HepG2 (cell line): Measurements from ENCODE around the gene NOXA1. TPM values are rescaled to one million over a fixed set of nuclear protein-coding genes. Genes with fewer than 3 reads are reported as not detected.

ENCODE experiments used
- ARID4A ChIP-seq: sonication (generic); formaldehyde crosslinking; IDR thresholded peaks from 2 replicates; pipeline ENCODE4 v1.5.0; 2020; ENCODE audit warnings: mild to moderate bottlenecking, missing genetic modification reagents, borderline replicate concordance
- DMAP1 ChIP-seq: IDR thresholded peaks from 2 replicates; pipeline ENCODE4 v1.6.1; 2016
- EHMT2 ChIP-seq: fragments of 200-600 bp; sonication (generic); IDR thresholded peaks from 2 replicates; pipeline ENCODE4 v1.7.0; 2017; ENCODE audit warnings: antibody characterized with exemption, low read depth, low read length, borderline replicate concordance
- KLF15 ChIP-seq: sonication (generic); formaldehyde crosslinking; IDR thresholded peaks from 2 replicates; pipeline ENCODE4 v1.8.1; 2023; ENCODE audit warnings: borderline replicate concordance, mild to moderate bottlenecking, inconsistent platforms, missing genetic modification reagents, mixed read lengths
- KLF16 ChIP-seq, 2 experiments: sonication (generic) in 1 of 2; formaldehyde crosslinking in 1 of 2; IDR thresholded peaks; 2 replicates each; pipeline versions ENCODE4 v1.6.1 to v1.8.0; 2016 to 2023; ENCODE audit warnings: missing genetic modification reagents in 2 of 2, missing compliant biosample characterization in 1 of 2
- MAX ChIP-seq: IDR thresholded peaks from 2 replicates; pipeline ENCODE4 v1.6.1; 2012; ENCODE audit warnings: inconsistent platforms
- MLLT10 ChIP-seq: sonication (generic); formaldehyde crosslinking; IDR thresholded peaks from 2 replicates; pipeline ENCODE4 v1.4.0; 2020; ENCODE audit warnings: missing genetic modification reagents
- NR1H2 ChIP-seq: sonication (generic); formaldehyde crosslinking; IDR thresholded peaks from 2 replicates; pipeline ENCODE4 v1.8.1; 2022; ENCODE audit warnings: low read depth, missing genetic modification reagents, borderline replicate concordance
- PBX2 ChIP-seq: IDR thresholded peaks from 2 replicates; pipeline ENCODE4 v1.6.1; 2016; ENCODE audit warnings: control low read depth
- YEATS2 ChIP-seq: sonication (generic); formaldehyde crosslinking; IDR thresholded peaks from 2 replicates; pipeline ENCODE4 v1.4.0; 2020; ENCODE audit warnings: missing genetic modification reagents, borderline replicate concordance
- ZFP36L2 ChIP-seq: sonication (generic); formaldehyde crosslinking; IDR thresholded peaks from 2 replicates; pipeline ENCODE4 v1.4.0; 2020; ENCODE audit warnings: missing genetic modification reagents
- ZFP37 ChIP-seq: sonication (generic); formaldehyde crosslinking; IDR thresholded peaks from 2 replicates; pipeline ENCODE4 v1.4.0; 2020; ENCODE audit warnings: missing genetic modification reagents, borderline replicate concordance
- ZNF17 ChIP-seq: sonication (generic); formaldehyde crosslinking; IDR thresholded peaks from 2 replicates; pipeline ENCODE4 v1.5.0; 2020; ENCODE audit warnings: mild to moderate bottlenecking, missing genetic modification reagents
- ZNF235 ChIP-seq: sonication (generic); formaldehyde crosslinking; IDR thresholded peaks from 2 replicates; pipeline ENCODE4 v1.8.1; 2023; ENCODE audit warnings: mild to moderate bottlenecking, missing genetic modification reagents, borderline replicate concordance
- ZNF274 ChIP-seq: sonication (generic); formaldehyde crosslinking; IDR thresholded peaks from 2 replicates; pipeline ENCODE4 v1.5.1; 2020; ENCODE audit warnings: mild to moderate bottlenecking, missing genetic modification reagents
- ZNF331 ChIP-seq: sonication (generic); formaldehyde crosslinking; IDR thresholded peaks from 2 replicates; pipeline ENCODE4 v1.4.0; 2020; ENCODE audit warnings: missing genetic modification reagents
- ZNF766 ChIP-seq: sonication (generic); formaldehyde crosslinking; IDR thresholded peaks from 2 replicates; pipeline ENCODE4 v1.5.0; 2020; ENCODE audit warnings: missing genetic modification reagents, borderline replicate concordance
- ZNF841 ChIP-seq: sonication (generic); formaldehyde crosslinking; IDR thresholded peaks from 2 replicates; pipeline ENCODE4 v1.8.1; 2023; ENCODE audit warnings: missing genetic modification reagents, borderline replicate concordance
- polyA plus RNA-seq, 8 experiments: library from polyadenylated mRNA; depleted of rRNA in 3 of 8; stranded (reverse) in 7 of 8; unstranded in 1 of 8; fragments of >200 nt; fragmentation: Illumina TruSeq in 4 of 8; extraction: Trizol in 4 of 8; gene quantifications; 2 replicates each; pipeline versions ENCODE4 v1.2.1 to v1.2.3, GENCODE V29; 2011 to 2016; ENCODE audit warnings: low read depth in 4 of 8, missing spikeins in 1 of 8, mixed read lengths in 1 of 8; ENCODE audit not compliant: insufficient read depth in 1 of 8
- total RNA-seq, 5 experiments: library from RNA; depleted of rRNA; stranded (reverse); fragments of >200 nt; fragmentation: Illumina TruSeq; extraction: Trizol; gene quantifications; 2 replicates each; pipeline ENCODE4 v1.2.3, GENCODE V29; 2016; ENCODE audit warnings: low read depth in 1 of 5
- TF ChIP-seq, protein P1 (sequence below): sonication (generic); formaldehyde crosslinking; IDR thresholded peaks from 2 replicates; pipeline ENCODE4 v1.5.0; 2020; ENCODE audit warnings: missing genetic modification reagents
- TF ChIP-seq, protein P2 (sequence below): fragments of 450-650 bp; IDR thresholded peaks from 2 replicates; pipeline ENCODE4 v1.6.1; 2017

The NOXA1 gene
- total and polyA plus RNA-seq, 2 of the 13 experiments (the other 11 are each of a cell fraction or from before 2014, with no cell fraction given): 0.78 to 1.2 TPM

DNA sequence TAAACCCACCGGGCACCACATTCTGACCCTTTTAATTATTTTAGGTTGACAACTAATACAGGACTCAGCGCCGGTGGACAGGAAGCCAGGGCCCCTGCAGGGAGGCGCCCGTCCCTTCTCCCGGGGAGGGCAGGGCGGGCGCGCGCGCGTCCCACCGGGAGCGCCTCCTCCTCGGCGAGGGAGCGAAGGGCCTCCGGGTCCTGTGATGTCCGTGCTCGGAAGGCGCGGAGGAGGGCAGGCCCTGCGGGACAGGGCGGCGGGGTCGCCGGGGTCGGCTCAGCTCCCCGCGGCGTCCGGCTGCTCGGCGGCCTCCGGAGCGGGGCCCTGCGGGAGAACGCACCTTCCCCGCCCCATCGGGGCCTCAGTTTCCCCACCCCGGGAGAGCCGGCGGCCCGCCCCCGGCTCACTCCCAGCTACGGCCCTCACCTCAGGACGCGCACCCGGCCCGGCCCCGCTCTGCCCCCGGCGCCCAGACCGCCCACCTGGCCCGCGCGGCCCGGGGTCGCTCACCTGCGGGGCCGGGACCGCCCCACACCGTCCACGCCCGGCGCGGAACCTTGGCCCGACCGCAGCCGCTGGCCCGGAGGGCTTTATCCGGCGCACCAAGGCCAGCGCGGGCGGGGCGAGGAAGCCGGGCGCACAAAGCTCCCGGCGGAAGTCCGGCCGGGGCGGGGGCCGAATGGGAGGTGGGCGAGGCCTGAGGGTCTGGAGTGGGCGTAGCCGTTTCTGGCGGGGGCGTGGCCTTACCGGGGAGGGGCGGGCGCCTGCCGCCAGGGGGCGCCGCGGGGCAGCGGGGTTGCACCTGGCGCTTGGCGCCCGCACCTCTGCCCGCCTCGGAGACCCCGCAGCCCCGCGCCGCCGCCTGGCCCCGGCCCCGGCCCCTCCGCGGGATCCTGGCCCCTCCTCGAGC, at the start of gene NOXA1, which contains the start of gene EXD3 (continued):
- TF ChIP-seq MLLT10 (CRISPR knock-in tag) (no peak), DMAP1 (CRISPR knock-in tag) (no peak; the same call in none of the 2 replicates), ZFP36L2 (no peak), ZNF235 (CRISPR knock-in tag) (peak; percentile 58; the same call in 1 of the 2 replicates), NR1H2 (no peak), MAX (peak; percentile 75), ARID4A (CRISPR knock-in tag) (peak; percentile 76), KLF16 (CRISPR knock-in tag; IDR thresholded peaks at IDR 0.05) (peak in 1 of 2 experiments; percentile 91; a peak in 2 of 4 replicates), EHMT2 (no peak), PBX2 (no peak), ZNF841 (CRISPR knock-in tag) (peak; percentile 57; the same call in 1 of the 2 replicates), YEATS2 (CRISPR knock-in tag) (peak; percentile 83), ZNF766 (CRISPR knock-in tag) (no peak), ZFP37 (CRISPR knock-in tag) (no peak), ZNF17 (CRISPR knock-in tag) (no peak), KLF15 (CRISPR knock-in tag) (no peak), ZNF274 (CRISPR knock-in tag) (peak; percentile 78; the same call in 1 of the 2 replicates), ZNF331 (CRISPR knock-in tag) (peak; percentile 84)
- TF ChIP-seq, protein P1, sequence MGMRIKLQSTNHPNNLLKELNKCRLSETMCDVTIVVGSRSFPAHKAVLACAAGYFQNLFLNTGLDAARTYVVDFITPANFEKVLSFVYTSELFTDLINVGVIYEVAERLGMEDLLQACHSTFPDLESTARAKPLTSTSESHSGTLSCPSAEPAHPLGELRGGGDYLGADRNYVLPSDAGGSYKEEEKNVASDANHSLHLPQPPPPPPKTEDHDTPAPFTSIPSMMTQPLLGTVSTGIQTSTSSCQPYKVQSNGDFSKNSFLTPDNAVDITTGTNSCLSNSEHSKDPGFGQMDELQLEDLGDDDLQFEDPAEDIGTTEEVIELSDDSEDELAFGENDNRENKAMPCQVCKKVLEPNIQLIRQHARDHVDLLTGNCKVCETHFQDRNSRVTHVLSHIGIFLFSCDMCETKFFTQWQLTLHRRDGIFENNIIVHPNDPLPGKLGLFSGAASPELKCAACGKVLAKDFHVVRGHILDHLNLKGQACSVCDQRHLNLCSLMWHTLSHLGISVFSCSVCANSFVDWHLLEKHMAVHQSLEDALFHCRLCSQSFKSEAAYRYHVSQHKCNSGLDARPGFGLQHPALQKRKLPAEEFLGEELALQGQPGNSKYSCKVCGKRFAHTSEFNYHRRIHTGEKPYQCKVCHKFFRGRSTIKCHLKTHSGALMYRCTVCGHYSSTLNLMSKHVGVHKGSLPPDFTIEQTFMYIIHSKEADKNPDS (CRISPR knock-in tag): 0 out of 2 replicates have a peak, but pooled peaks have one; percentile 75
- TF ChIP-seq, protein P2, sequence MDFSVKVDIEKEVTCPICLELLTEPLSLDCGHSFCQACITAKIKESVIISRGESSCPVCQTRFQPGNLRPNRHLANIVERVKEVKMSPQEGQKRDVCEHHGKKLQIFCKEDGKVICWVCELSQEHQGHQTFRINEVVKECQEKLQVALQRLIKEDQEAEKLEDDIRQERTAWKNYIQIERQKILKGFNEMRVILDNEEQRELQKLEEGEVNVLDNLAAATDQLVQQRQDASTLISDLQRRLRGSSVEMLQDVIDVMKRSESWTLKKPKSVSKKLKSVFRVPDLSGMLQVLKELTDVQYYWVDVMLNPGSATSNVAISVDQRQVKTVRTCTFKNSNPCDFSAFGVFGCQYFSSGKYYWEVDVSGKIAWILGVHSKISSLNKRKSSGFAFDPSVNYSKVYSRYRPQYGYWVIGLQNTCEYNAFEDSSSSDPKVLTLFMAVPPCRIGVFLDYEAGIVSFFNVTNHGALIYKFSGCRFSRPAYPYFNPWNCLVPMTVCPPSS: no peak
